ENCODE results near the gene DNAH12. TPM values are rescaled to one million over a fixed set of nuclear protein-coding genes. Genes with fewer than 3 reads are reported as not detected.

Gene DNAH12
- total and polyA plus RNA-seq, 3 experiments from 2014 or later = 0.09 to 0.13 TPM; not detected in 1

DNA sequence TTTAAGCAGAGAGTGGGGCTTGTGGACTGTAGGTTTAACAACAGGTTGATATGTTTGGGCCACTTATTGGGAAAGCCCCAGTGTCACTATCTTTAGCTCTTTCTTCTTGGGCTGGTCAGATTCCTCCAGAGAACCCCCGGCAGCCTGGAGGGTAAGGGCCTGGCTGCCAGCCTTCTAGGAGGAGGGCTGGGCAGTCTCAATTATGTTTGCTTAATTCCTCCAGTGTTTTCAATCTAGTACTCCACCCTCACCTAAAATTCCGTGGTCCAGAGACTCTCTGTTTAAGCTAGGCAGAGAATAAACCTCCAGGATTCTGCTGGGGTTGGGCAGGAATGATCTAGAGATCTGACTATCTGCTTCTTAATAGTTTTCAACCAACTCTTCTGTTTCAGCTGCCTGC is 256.9 kb downstream of the DNAH12 start:
- DNase-seq = no peak
- peaks cover 0 to 5% (median 1%) of the 10 kb centered on the region in 3 donors for H3K36me3 Mint-ChIP-seq
- H3K4me3 Mint-ChIP-seq = no peak overlapping the region
- CTCF ChIA-PET = no interaction called here
- peaks cover 12 to 13% of the 10 kb centered on the region in 2 donors for H3K27me3 Mint-ChIP-seq
- H3K9me3 ChIP-seq (ENCODE audit: low read length) = no peaks in the 10 kb centered on the region
- H3K36me3 ChIP-seq (ENCODE audit: insufficient read depth, low read length) = no peaks in the 10 kb centered on the region
- no peaks in the 10 kb centered on the region for H3K4me1 ChIP-seq (ENCODE audit: insufficient read depth, low read length)
- no peak overlapping the region for H3K27ac Mint-ChIP-seq
- H3K27ac ChIP-seq (ENCODE audit: low read depth, low read length) = no peak overlapping the region
- POLR2A ChIA-PET = no interaction called here
- no peaks in the 10 kb centered on the region for H3K27me3 ChIP-seq (ENCODE audit: insufficient read depth, low read length, poor library complexity, severe bottlenecking)
- H3K4me3 ChIP-seq (ENCODE audit: low read length) = no peak overlapping the region
- no peaks in the 10 kb centered on the region for H3K4me1 Mint-ChIP-seq
- peaks cover 0 to 3% (median 0%) of the 10 kb centered on the region in 5 donors for H3K9me3 Mint-ChIP-seq

DNA sequence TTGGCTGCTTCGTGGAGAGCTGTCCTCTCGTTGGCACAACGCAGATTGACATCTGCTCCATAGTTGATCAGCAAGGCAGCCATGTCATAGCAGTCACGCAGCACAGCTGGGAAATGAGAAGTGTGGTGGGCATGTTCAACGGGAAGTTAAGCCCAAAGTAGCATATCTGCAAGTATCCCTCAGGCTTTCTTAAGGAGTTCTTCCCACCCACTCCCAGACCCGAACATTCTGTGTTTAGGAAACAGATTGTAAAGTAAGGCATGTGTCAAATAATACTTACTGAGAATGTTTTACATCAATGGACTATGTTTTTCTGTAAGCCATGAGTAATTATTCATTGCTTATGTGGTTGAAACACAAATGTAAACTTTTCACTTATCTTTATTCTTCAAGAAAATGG is 260.8 kb downstream of the DNAH12 start:
- H3K36me3 ChIP-seq (ENCODE audit: insufficient read depth, low read length) = no peaks in the 10 kb centered on the region
- no peak overlapping the region for H3K27ac Mint-ChIP-seq
- ChIA-PET CTCF (no interaction called here), POLR2A (no interaction called here)
- no peaks in the 10 kb centered on the region for H3K4me1 ChIP-seq (ENCODE audit: insufficient read depth, low read length)
- peaks cover 0 to 5% (median 3%) of the 10 kb centered on the region in 3 donors for H3K36me3 Mint-ChIP-seq
- H3K4me3 Mint-ChIP-seq = no peak overlapping the region
- H3K27me3 Mint-ChIP-seq = no peaks in the 10 kb centered on the region
- H3K4me3 ChIP-seq (ENCODE audit: low read length) = no peak overlapping the region
- no peaks in the 10 kb centered on the region for H3K4me1 Mint-ChIP-seq
- DNase-seq = no peak
- H3K27ac ChIP-seq (ENCODE audit: low read depth, low read length) = no peak overlapping the region
- no peaks in the 10 kb centered on the region for H3K27me3 ChIP-seq (ENCODE audit: insufficient read depth, low read length, poor library complexity, severe bottlenecking)
- H3K9me3 Mint-ChIP-seq = peaks cover 0 to 2% (median 0%) of the 10 kb centered on the region in 5 donors
- H3K9me3 ChIP-seq (ENCODE audit: low read length) = no peaks in the 10 kb centered on the region

DNA sequence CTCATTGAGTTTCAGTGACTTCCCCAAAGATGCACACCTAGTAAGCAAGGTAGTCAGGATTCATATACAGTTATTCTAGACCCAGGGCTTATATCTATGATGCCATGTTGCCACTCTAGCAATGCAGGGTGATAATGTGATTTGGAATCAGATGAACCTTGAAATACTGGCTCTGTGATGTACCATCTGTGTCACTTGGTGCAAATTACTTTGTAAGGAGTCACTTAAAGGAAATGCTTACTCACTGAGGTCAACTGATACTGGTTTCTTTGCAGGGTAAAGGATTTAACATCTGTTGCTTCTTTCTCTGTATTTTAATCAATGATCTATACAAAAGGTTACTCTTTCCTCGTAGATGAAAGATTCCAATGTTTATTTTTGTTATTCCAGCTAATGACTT is 262.4 kb downstream of the DNAH12 start:
- DNase-seq = no peak
- no peaks in the 10 kb centered on the region for H3K4me1 Mint-ChIP-seq
- H3K4me3 Mint-ChIP-seq = no peak overlapping the region
- H3K27me3 Mint-ChIP-seq = no peaks in the 10 kb centered on the region
- Histone ChIP-seq H3K4me3 (ENCODE audit: low read length) (no peak overlapping the region), H3K9me3 (ENCODE audit: low read length) (no peaks in the 10 kb centered on the region), H3K27me3 (ENCODE audit: insufficient read depth, low read length, poor library complexity, severe bottlenecking) (no peaks in the 10 kb centered on the region), H3K27ac (ENCODE audit: low read depth, low read length) (no peak overlapping the region), H3K4me1 (ENCODE audit: insufficient read depth, low read length) (no peaks in the 10 kb centered on the region), H3K36me3 (ENCODE audit: insufficient read depth, low read length) (no peaks in the 10 kb centered on the region)
- ChIA-PET POLR2A (no interaction called here), CTCF (no interaction called here)
- H3K36me3 Mint-ChIP-seq = peaks cover 0 to 4% (median 0%) of the 10 kb centered on the region in 3 donors
- H3K27ac Mint-ChIP-seq = no peak overlapping the region
- peaks cover 0 to 1% (median 0%) of the 10 kb centered on the region in 5 donors for H3K9me3 Mint-ChIP-seq

DNA sequence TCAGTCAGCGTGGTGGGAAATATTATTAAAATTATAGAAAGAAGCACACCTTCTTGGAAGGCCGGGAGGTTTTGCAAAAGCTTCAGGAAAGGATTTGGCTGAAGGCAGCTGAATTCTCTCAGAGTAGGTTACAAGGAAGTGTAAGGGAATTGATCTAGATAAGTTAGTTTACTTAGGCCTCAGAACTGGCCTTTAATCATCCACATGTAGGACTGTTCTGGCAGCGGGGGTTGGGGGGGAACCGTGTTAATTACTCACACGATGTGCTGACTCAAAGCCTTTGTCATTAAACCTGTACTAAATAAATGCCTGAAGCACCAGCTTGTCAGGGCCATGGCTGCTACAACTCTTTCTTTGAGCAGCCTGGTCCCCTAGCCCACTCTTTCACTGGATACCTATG is 264.5 kb downstream of the DNAH12 start:
- Mint-ChIP-seq H3K27me3 (no peaks in the 10 kb centered on the region), H3K4me3 (no peak overlapping the region), H3K9me3 (no peaks in the 10 kb centered on the region), H3K36me3 (peaks cover 0 to 6% (median 2%) of the 10 kb centered on the region in 3 donors), H3K4me1 (no peaks in the 10 kb centered on the region), H3K27ac (peak overlapping the region in 1 of 8 donors; percentile 41)
- no peaks in the 10 kb centered on the region for H3K36me3 ChIP-seq (ENCODE audit: insufficient read depth, low read length)
- no peaks in the 10 kb centered on the region for H3K27me3 ChIP-seq (ENCODE audit: insufficient read depth, low read length, poor library complexity, severe bottlenecking)
- no peaks in the 10 kb centered on the region for H3K4me1 ChIP-seq (ENCODE audit: insufficient read depth, low read length)
- POLR2A ChIA-PET = no interaction called here
- H3K27ac ChIP-seq (ENCODE audit: low read depth, low read length) = no peak overlapping the region
- no peak for DNase-seq
- H3K4me3 ChIP-seq (ENCODE audit: low read length) = no peak overlapping the region
- no peaks in the 10 kb centered on the region for H3K9me3 ChIP-seq (ENCODE audit: low read length)
- CTCF ChIA-PET = interaction anchor here (0.7 kb wide), 1 partner anchor 22 kb away, joined by 3 read pairs; no protein-coding TSS in a partner anchor

DNA sequence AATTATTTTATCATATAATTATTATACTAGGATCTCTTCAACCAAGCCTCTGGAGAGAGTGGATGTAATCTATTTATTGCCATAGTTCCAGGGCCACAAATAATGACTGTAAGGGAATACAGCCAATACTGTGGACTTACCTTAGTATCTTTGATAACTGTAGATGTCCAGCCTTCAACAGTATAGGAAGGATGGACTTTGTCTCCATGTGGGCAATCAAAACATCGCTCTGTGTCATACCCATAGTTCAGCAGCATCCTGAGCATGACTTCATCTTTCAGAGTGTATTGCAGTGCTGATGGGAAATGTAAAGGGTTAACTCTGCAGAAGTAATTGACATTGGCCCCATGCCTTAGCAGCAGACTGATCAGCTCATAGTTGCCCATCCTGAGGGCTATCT is 265.9 kb downstream of the DNAH12 start:
- H3K4me3 ChIP-seq (ENCODE audit: low read length) = no peak overlapping the region
- no peaks in the 10 kb centered on the region for H3K36me3 ChIP-seq (ENCODE audit: insufficient read depth, low read length)
- Mint-ChIP-seq H3K27ac (peak overlapping the region in 1 of 8 donors; percentile 29), H3K9me3 (no peaks in the 10 kb centered on the region), H3K4me3 (no peak overlapping the region), H3K27me3 (no peaks in the 10 kb centered on the region), H3K36me3 (peaks cover 4 to 11% (median 9%) of the 10 kb centered on the region in 3 donors), H3K4me1 (no peaks in the 10 kb centered on the region)
- CTCF ChIA-PET = no interaction called here
- H3K27ac ChIP-seq (ENCODE audit: low read depth, low read length) = no peak overlapping the region
- no peaks in the 10 kb centered on the region for H3K4me1 ChIP-seq (ENCODE audit: insufficient read depth, low read length)
- POLR2A ChIA-PET = no interaction called here
- no peaks in the 10 kb centered on the region for H3K9me3 ChIP-seq (ENCODE audit: low read length)
- no peaks in the 10 kb centered on the region for H3K27me3 ChIP-seq (ENCODE audit: insufficient read depth, low read length, poor library complexity, severe bottlenecking)
- DNase-seq = no peak

DNA sequence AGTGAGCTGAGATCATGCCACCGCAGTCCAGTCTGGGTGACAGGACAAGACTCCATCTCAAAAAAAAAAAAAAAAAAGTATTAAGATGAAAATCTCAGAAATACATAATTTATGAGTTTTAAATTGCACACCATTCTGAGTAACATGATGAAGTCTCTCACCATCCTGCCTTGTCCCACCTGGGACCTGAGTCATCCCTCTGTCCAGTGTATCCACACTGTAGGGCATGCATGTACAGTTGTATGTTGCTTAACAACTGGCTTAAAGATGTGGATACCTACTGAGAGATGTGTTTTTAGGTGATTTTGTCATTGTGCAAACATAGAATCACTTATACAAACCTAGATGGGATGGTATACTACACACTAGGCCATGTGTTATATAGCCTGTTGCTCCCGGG is 268.8 kb downstream of the DNAH12 start:
- Histone ChIP-seq H3K9me3 (ENCODE audit: low read length) (no peaks in the 10 kb centered on the region), H3K27ac (ENCODE audit: low read depth, low read length) (no peak overlapping the region), H3K36me3 (ENCODE audit: insufficient read depth, low read length) (no peaks in the 10 kb centered on the region), H3K27me3 (ENCODE audit: insufficient read depth, low read length, poor library complexity, severe bottlenecking) (no peaks in the 10 kb centered on the region), H3K4me1 (ENCODE audit: insufficient read depth, low read length) (no peaks in the 10 kb centered on the region), H3K4me3 (ENCODE audit: low read length) (no peak overlapping the region)
- H3K36me3 Mint-ChIP-seq = peaks cover 4 to 30% (median 10%) of the 10 kb centered on the region in 3 donors
- DNase-seq = no peak
- ChIA-PET CTCF (no interaction called here), POLR2A (no interaction called here)
- H3K9me3 Mint-ChIP-seq = no peaks in the 10 kb centered on the region
- H3K27me3 Mint-ChIP-seq = no peaks in the 10 kb centered on the region
- no peaks in the 10 kb centered on the region for H3K4me1 Mint-ChIP-seq
- no peak overlapping the region for H3K27ac Mint-ChIP-seq
- H3K4me3 Mint-ChIP-seq = no peak overlapping the region

DNA sequence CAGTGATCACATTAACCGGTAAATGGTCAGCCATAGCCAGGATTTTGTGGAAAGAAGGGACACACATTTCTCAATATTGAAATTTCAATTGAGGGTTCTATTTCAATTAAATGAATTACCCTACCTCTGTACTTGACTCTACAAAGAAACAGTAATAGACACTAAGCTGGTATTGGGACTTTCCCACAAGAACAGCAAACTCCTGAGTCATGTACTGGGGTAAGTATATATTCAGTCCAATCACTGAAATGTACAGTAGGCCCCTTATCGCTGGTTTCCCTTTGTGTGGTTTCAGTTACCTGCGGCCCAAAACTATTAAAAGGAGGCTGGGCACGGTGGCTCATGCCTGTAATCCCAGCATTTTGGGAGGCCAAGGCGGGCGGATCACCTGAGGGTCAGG is 269.3 kb downstream of the DNAH12 start:
- no peak for DNase-seq
- H3K36me3 Mint-ChIP-seq = peaks cover 4 to 35% (median 10%) of the 10 kb centered on the region in 3 donors
- no peak overlapping the region for H3K27ac Mint-ChIP-seq
- no peaks in the 10 kb centered on the region for H3K4me1 ChIP-seq (ENCODE audit: insufficient read depth, low read length)
- H3K4me1 Mint-ChIP-seq = no peaks in the 10 kb centered on the region
- ChIA-PET CTCF (no interaction called here), POLR2A (no interaction called here)
- no peak overlapping the region for H3K4me3 ChIP-seq (ENCODE audit: low read length)
- no peaks in the 10 kb centered on the region for H3K27me3 ChIP-seq (ENCODE audit: insufficient read depth, low read length, poor library complexity, severe bottlenecking)
- H3K36me3 ChIP-seq (ENCODE audit: insufficient read depth, low read length) = no peaks in the 10 kb centered on the region
- H3K9me3 ChIP-seq (ENCODE audit: low read length) = no peaks in the 10 kb centered on the region
- no peaks in the 10 kb centered on the region for H3K27me3 Mint-ChIP-seq
- H3K4me3 Mint-ChIP-seq = no peak overlapping the region
- H3K9me3 Mint-ChIP-seq = no peaks in the 10 kb centered on the region
- no peak overlapping the region for H3K27ac ChIP-seq (ENCODE audit: low read depth, low read length)

DNA sequence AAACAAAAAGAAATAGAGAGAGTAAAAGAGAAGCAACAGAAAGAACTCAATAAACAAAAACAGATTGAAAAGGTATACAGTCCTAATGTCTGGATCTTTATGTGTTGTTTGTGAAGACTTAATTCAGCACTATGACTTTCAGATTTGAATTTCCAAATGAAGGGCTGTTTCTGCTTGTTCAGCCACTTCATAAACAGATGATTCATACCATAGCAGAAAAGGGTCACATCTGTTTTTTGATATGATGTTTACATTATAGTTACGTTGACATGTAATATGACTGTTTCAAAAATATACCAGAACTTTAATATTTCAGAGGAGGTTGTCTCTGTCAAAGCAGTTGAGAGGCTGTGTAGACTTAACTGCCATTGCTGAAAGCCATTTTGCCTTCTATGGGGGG is 275.7 kb downstream of the DNAH12 start:
- no peaks in the 10 kb centered on the region for H3K27me3 ChIP-seq (ENCODE audit: insufficient read depth, low read length, poor library complexity, severe bottlenecking)
- POLR2A ChIA-PET = no interaction called here
- H3K4me3 ChIP-seq (ENCODE audit: low read length) = no peak overlapping the region
- H3K9me3 Mint-ChIP-seq = peaks cover 0 to 8% (median 3%) of the 10 kb centered on the region in 5 donors
- H3K36me3 Mint-ChIP-seq = peaks cover 39 to 81% (median 48%) of the 10 kb centered on the region in 3 donors
- no peaks in the 10 kb centered on the region for H3K4me1 ChIP-seq (ENCODE audit: insufficient read depth, low read length)
- H3K27ac Mint-ChIP-seq = no peak overlapping the region
- no peak overlapping the region for H3K4me3 Mint-ChIP-seq
- peaks cover 12% of the 10 kb centered on the region for H3K36me3 ChIP-seq (ENCODE audit: insufficient read depth, low read length)
- DNase-seq = no peak
- CTCF ChIA-PET = no interaction called here
- no peaks in the 10 kb centered on the region for H3K4me1 Mint-ChIP-seq
- no peaks in the 10 kb centered on the region for H3K9me3 ChIP-seq (ENCODE audit: low read length)
- H3K27me3 Mint-ChIP-seq = no peaks in the 10 kb centered on the region
- H3K27ac ChIP-seq (ENCODE audit: low read depth, low read length) = no peak overlapping the region

DNA sequence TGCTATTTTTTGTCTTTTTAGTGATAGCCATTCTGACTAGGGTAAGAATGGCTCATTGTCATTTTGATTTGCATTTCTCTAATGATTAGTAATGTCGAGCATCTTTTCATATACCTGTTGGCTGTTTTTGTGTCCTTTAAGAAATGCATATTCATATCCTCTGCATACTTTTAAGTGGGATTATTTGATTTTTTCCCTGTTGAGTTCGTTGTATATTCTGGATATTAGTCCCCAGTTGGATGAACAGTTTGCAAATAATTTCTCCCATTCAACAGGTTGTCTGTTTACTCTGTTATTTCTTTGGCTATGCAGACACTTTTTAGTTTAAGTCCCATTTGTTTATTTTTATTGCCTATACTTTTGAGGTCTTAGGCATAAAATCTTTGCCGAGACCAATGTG is 282.2 kb downstream of the DNAH12 start:
- Histone ChIP-seq H3K4me1 (ENCODE audit: insufficient read depth, low read length) (no peaks in the 10 kb centered on the region), H3K4me3 (ENCODE audit: low read length) (no peak overlapping the region), H3K27me3 (ENCODE audit: insufficient read depth, low read length, poor library complexity, severe bottlenecking) (no peaks in the 10 kb centered on the region), H3K27ac (ENCODE audit: low read depth, low read length) (no peak overlapping the region), H3K36me3 (ENCODE audit: insufficient read depth, low read length) (peaks cover 16% of the 10 kb centered on the region), H3K9me3 (ENCODE audit: low read length) (no peaks in the 10 kb centered on the region)
- no peaks in the 10 kb centered on the region for H3K27me3 Mint-ChIP-seq
- DNase-seq = no peak
- peaks cover 53 to 87% (median 63%) of the 10 kb centered on the region in 3 donors for H3K36me3 Mint-ChIP-seq
- POLR2A ChIA-PET = no interaction called here
- no peak overlapping the region for H3K4me3 Mint-ChIP-seq
- CTCF ChIA-PET = no interaction called here
- peaks cover 0 to 8% (median 3%) of the 10 kb centered on the region in 5 donors for H3K9me3 Mint-ChIP-seq
- no peaks in the 10 kb centered on the region for H3K4me1 Mint-ChIP-seq
- H3K27ac Mint-ChIP-seq = no peak overlapping the region

All from CD8-positive, alpha-beta memory T cell (primary cell).